Measurements from ENCODE around the gene GSDMA. TPM values are rescaled to one million over a fixed set of nuclear protein-coding genes. Genes with fewer than 3 reads are reported as not detected.
A peak's percentile ranks its signal among the peaks of the same experiment; 100 is the strongest.

Gene GSDMA
- total and polyA plus RNA-seq, 2 experiments from 2014 or later: 0.08 TPM; not detected in 1

DNA sequence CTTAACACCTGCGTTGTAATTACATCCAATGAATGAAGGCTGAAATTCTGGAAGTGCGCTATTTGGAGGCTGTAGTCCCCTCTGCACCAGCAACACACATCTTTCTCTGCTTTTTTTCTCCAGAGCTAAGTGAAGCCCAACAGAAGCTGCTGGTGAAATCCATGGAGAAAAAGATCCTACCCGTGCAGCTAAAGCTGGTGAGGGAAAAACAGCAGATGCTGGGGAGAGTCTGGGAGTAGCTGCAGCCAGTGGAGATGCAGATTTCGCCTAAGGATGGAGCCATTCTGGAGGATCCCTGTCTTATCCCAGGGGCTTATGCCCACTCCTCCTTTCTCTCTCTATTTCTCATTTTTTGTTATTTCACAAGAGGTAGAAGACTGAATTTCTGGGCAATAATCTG is 13.0 kb downstream of the GSDMA start:
- Histone ChIP-seq H3K36me3 (replicated peaks; ENCODE audit: insufficient read depth, low read depth) (no peaks in the 10 kb centered on the region), H2AFZ (no peak overlapping the region), H3K9me2 (replicated peaks; ENCODE audit: insufficient read depth) (no peaks in the 10 kb centered on the region), H3K4me1 (ENCODE audit: insufficient read depth) (no peaks in the 10 kb centered on the region), H3K27me3 (no peaks in the 10 kb centered on the region), H3K9me3 (ENCODE audit: low read depth) (no peaks in the 10 kb centered on the region), H3K4me2 (no peak overlapping the region), H3K79me2 (no peaks in the 10 kb centered on the region), H3K27ac (no peak overlapping the region), H4K20me1 (ENCODE audit: insufficient read depth, poor library complexity, severe bottlenecking) (no peaks in the 10 kb centered on the region), H3K4me3 (no peak overlapping the region)
- no peak for DNase-seq (ENCODE audit: low spot score)
- TF ChIP-seq EZH2phosphoT487 (IDR thresholded peaks at IDR 0.05; ENCODE audit: low read depth, severe bottlenecking, unreplicated experiment) (no peak), EZH2 (IDR thresholded peaks at IDR 0.05; ENCODE audit: borderline replicate concordance) (no peak)
- TF ChIP-seq, protein P1, sequence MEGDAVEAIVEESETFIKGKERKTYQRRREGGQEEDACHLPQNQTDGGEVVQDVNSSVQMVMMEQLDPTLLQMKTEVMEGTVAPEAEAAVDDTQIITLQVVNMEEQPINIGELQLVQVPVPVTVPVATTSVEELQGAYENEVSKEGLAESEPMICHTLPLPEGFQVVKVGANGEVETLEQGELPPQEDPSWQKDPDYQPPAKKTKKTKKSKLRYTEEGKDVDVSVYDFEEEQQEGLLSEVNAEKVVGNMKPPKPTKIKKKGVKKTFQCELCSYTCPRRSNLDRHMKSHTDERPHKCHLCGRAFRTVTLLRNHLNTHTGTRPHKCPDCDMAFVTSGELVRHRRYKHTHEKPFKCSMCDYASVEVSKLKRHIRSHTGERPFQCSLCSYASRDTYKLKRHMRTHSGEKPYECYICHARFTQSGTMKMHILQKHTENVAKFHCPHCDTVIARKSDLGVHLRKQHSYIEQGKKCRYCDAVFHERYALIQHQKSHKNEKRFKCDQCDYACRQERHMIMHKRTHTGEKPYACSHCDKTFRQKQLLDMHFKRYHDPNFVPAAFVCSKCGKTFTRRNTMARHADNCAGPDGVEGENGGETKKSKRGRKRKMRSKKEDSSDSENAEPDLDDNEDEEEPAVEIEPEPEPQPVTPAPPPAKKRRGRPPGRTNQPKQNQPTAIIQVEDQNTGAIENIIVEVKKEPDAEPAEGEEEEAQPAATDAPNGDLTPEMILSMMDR (IDR thresholded peaks at IDR 0.05; ENCODE audit: poor library complexity): no peak
- 77% methylated on average over 4 of the region's 4 CpGs for WGBS (ENCODE audit: low lambda C conversion rate, missing lambda C conversion rate)

DNA sequence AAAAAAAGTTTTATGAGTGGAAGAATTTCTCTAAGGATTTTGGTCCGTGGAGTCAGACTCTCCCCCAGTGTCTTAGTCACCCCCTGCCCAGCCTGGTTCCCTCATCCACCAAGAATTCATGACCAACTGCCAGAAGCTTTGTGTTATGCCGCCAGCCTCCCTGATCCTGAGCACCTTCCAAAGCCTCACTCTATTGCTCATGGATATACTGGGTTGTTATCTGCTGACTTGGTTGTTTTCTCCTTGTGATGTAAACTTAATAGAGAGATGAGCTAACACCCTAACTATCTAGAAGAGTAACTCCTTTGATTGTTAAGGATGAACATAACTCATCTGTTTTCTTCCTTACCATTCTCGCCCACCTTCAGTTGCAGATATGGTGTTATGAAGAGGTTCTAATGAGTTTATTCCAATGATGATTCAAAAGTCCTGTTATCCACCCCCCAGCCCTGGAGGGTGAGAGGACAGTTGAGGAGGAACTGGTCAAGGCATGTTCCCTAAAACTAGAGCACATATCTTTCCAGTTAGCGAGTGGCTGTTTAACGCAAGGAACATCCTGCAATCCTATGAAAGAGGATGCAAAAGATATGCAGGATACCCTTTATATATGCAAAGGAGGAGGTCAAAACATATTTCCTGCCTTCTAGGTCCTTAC is 16.3 kb downstream of the GSDMA start:
- Histone ChIP-seq H4K20me1 (ENCODE audit: insufficient read depth, poor library complexity, severe bottlenecking) (peaks cover 16% of the 10 kb centered on the region), H3K36me3 (replicated peaks; ENCODE audit: insufficient read depth, low read depth) (no peaks in the 10 kb centered on the region), H3K9me3 (ENCODE audit: low read depth) (no peaks in the 10 kb centered on the region), H3K9me2 (replicated peaks; ENCODE audit: insufficient read depth) (no peaks in the 10 kb centered on the region), H3K4me3 (no peak overlapping the region), H3K4me2 (peak overlapping the region; percentile 78), H3K27me3 (no peaks in the 10 kb centered on the region), H2AFZ (no peak overlapping the region), H3K4me1 (ENCODE audit: insufficient read depth) (peaks cover 12% of the 10 kb centered on the region), H3K27ac (peak overlapping the region; percentile 69), H3K79me2 (peaks cover 29% of the 10 kb centered on the region)
- TF ChIP-seq, protein P1 (IDR thresholded peaks at IDR 0.05; ENCODE audit: poor library complexity): no peak
- TF ChIP-seq EZH2 (IDR thresholded peaks at IDR 0.05; ENCODE audit: borderline replicate concordance) (no peak), EZH2phosphoT487 (IDR thresholded peaks at IDR 0.05; ENCODE audit: low read depth, severe bottlenecking, unreplicated experiment) (no peak)
- 71% methylated on average over 5 of the region's 5 CpGs for WGBS (ENCODE audit: low lambda C conversion rate, missing lambda C conversion rate)
- peak; percentile 63 for DNase-seq (ENCODE audit: low spot score)

DNA sequence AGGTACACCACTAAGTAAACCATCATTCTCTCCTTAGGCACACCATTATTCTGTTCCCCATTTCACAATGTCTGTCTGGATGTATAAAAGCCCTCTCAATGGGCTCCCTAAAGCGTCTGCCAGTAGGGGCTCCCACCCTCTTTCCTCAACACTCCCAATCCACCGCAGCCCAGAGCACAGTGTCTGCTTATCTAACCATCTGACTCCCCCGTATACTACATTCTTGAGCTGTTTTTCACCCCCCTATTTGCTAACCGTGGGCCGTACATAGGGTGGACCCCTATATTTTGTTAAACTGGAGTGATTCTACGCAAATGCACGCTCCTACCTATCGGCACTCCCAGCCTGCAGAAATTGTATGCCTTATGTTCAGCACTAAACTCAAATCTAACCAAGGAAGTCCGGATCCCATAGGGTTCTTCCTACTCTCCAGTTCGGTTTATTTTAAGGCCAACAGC is 17.1 kb downstream of the GSDMA start:
- peaks cover 29% of the 10 kb centered on the region for H3K79me2 ChIP-seq
- 0% methylated on average over 10 of the region's 10 CpGs for WGBS (ENCODE audit: low lambda C conversion rate, missing lambda C conversion rate)
- no peaks in the 10 kb centered on the region for H3K9me2 ChIP-seq (replicated peaks; ENCODE audit: insufficient read depth)
- H3K4me2 ChIP-seq: peak overlapping the region; percentile 78
- TF ChIP-seq EZH2 (IDR thresholded peaks at IDR 0.05; ENCODE audit: borderline replicate concordance) (no peak), EZH2phosphoT487 (IDR thresholded peaks at IDR 0.05; ENCODE audit: low read depth, severe bottlenecking, unreplicated experiment) (no peak)
- TF ChIP-seq, protein P1 (IDR thresholded peaks at IDR 0.05; ENCODE audit: poor library complexity): peak; percentile 20
- peak overlapping the region; percentile 61 for H2AFZ ChIP-seq
- peak overlapping the region; percentile 69 for H3K27ac ChIP-seq
- no peaks in the 10 kb centered on the region for H3K36me3 ChIP-seq (replicated peaks; ENCODE audit: insufficient read depth, low read depth)
- H3K4me1 ChIP-seq (ENCODE audit: insufficient read depth): peaks cover 12% of the 10 kb centered on the region
- no peaks in the 10 kb centered on the region for H3K27me3 ChIP-seq
- no peaks in the 10 kb centered on the region for H3K9me3 ChIP-seq (ENCODE audit: low read depth)
- peak overlapping the region; percentile 13 for H3K4me3 ChIP-seq
- DNase-seq (ENCODE audit: low spot score): peak; percentile 60
- H4K20me1 ChIP-seq (ENCODE audit: insufficient read depth, poor library complexity, severe bottlenecking): peaks cover 16% of the 10 kb centered on the region
